OCI-LY3 (cell line): ENCODE measurements around the gene DLG1.
A peak's percentile ranks its signal among the peaks of the same experiment; 100 is the strongest.

Experiments used
- H2AFZ ChIP-seq: fragments of 200-600, 300-600 bp; shearing (Covaris generic); 2 replicates; pipeline ENCODE4 v1.6.0; 2014; ENCODE audit warnings: antibody characterized with exemption, low read depth, low read length
- H3K27ac ChIP-seq: fragments of 200-600, 300-600 bp; sonication (generic); 2 replicates; pipeline ENCODE4 v1.5.1; 2014; ENCODE audit warnings: mild to moderate bottlenecking, low read length, moderate library complexity, mixed read lengths
- H3K27me3 ChIP-seq: fragments of 200-600, 300-600 bp; sonication (generic); 2 replicates; pipeline ENCODE4 v1.6.1; 2014; ENCODE audit warnings: low read depth, low read length, mixed read lengths
- H3K36me3 ChIP-seq: fragments of 200-600, 300-600 bp; sonication (generic); replicated peaks from 2 replicates; pipeline ENCODE3; 2014; ENCODE audit warnings: low read depth, low read length, mixed read lengths
- H3K4me1 ChIP-seq: fragments of 300-600, 200-600 bp; sonication (generic); 2 replicates; pipeline ENCODE4 v1.6.1; 2014; ENCODE audit warnings: low read length, mixed read lengths
- H3K4me2 ChIP-seq: fragments of 200-600, 300-600 bp; sonication (generic); 2 replicates; pipeline ENCODE4 v1.6.1; 2014; ENCODE audit warnings: low read length, mixed read lengths
- H3K4me3 ChIP-seq: fragments of 300-600, 200-600 bp; sonication (generic); 2 replicates; pipeline ENCODE4 v1.5.1; 2014; ENCODE audit warnings: antibody characterized with exemption, mild to moderate bottlenecking, low read length, moderate library complexity
- H3K79me2 ChIP-seq: fragments of 300-600, 200-600 bp; shearing (Covaris generic); 2 replicates; pipeline ENCODE4 v1.6.1; 2014; ENCODE audit warnings: mild to moderate bottlenecking, low read length, mixed read lengths
- H3K9ac ChIP-seq: fragments of 300-600, 200-600 bp; shearing (Covaris generic); 2 replicates; pipeline ENCODE4 v1.6.0; 2014; ENCODE audit warnings: mild to moderate bottlenecking, low read length, moderate library complexity
- H3K9me3 ChIP-seq: fragments of 200-600, 300-600 bp; shearing (Covaris generic); 2 replicates; pipeline ENCODE4 v1.6.1; 2014; ENCODE audit warnings: low read length, mixed read lengths; ENCODE audit not compliant: insufficient read depth
- H4K20me1 ChIP-seq: fragments of 200-600, 300-600 bp; sonication (generic); 2 replicates; pipeline ENCODE4 v1.6.1; 2016; ENCODE audit warnings: low read length, mixed read lengths; ENCODE audit not compliant: insufficient read depth
- CTCF ChIP-seq: fragments of 200-600, 300-600 bp; sonication (generic); IDR thresholded peaks from 2 replicates; pipeline ENCODE4 v1.5.1; 2014; ENCODE audit warnings: antibody characterized with exemption, low read length, low read depth
- EZH2phosphoT487 ChIP-seq: fragments of 200-600 bp; shearing (Covaris generic); IDR thresholded peaks from 2 replicates; pipeline ENCODE4 v1.6.1; 2018; ENCODE audit warnings: antibody characterized with exemption, mixed run types, low read depth

Gene DLG1

GRCh38 chr3:197189623-197190022 lies 108.8 kb downstream of the DLG1 start:
- Histone ChIP-seq H3K79me2 (peaks cover 13% of the 10 kb centered on the region), H3K4me2 (peak overlapping the region; percentile 23), H3K27me3 (no peaks in the 10 kb centered on the region), H3K36me3 (no peaks in the 10 kb centered on the region), H3K9me3 (no peaks in the 10 kb centered on the region), H4K20me1 (no peaks in the 10 kb centered on the region), H3K27ac (no peak overlapping the region), H3K9ac (no peak overlapping the region), H3K4me1 (peaks cover 20% of the 10 kb centered on the region), H3K4me3 (no peak overlapping the region), H2AFZ (no peak overlapping the region)
- TF ChIP-seq CTCF (no peak), EZH2phosphoT487 (no peak)

GRCh38 chr3:197188963-197189362 lies 109.4 kb downstream of the DLG1 start:
- Histone ChIP-seq H3K4me2 (peak overlapping the region; percentile 23), H3K27me3 (no peaks in the 10 kb centered on the region), H2AFZ (no peak overlapping the region), H3K9me3 (no peaks in the 10 kb centered on the region), H3K9ac (peak overlapping the region; percentile 20; the same call in 1 of the 2 replicates), H3K4me3 (no peak overlapping the region), H3K4me1 (peaks cover 20% of the 10 kb centered on the region), H4K20me1 (no peaks in the 10 kb centered on the region), H3K27ac (no peak overlapping the region), H3K36me3 (no peaks in the 10 kb centered on the region), H3K79me2 (peaks cover 13% of the 10 kb centered on the region)
- TF ChIP-seq EZH2phosphoT487, result no peak
- no peak for TF ChIP-seq CTCF

- no peaks in the 10 kb centered on the region for H3K27me3 ChIP-seq
- H3K36me3 ChIP-seq, result no peaks in the 10 kb centered on the region
- no peak overlapping the region for H3K4me2 ChIP-seq
- H3K4me3 ChIP-seq, result no peak overlapping the region
- peak; percentile 93 for TF ChIP-seq CTCF
- no peak for TF ChIP-seq EZH2phosphoT487
- no peaks in the 10 kb centered on the region for H4K20me1 ChIP-seq
- no peaks in the 10 kb centered on the region for H3K9me3 ChIP-seq
- H3K79me2 ChIP-seq, result peaks cover 13% of the 10 kb centered on the region
- H3K27ac ChIP-seq, result no peak overlapping the region
- H2AFZ ChIP-seq, result no peak overlapping the region
- no peak overlapping the region for H3K9ac ChIP-seq
- H3K4me1 ChIP-seq, result peaks cover 20% of the 10 kb centered on the region
These were observed 111.4 kb downstream of the DLG1 start for GRCh38 chr3:197186887-197187588.

GRCh38 chr3:197183582-197183981 lies 114.8 kb downstream of the DLG1 start:
- Histone ChIP-seq H2AFZ (no peak overlapping the region), H3K79me2 (peaks cover 13% of the 10 kb centered on the region), H3K4me2 (no peak overlapping the region), H4K20me1 (no peaks in the 10 kb centered on the region), H3K9ac (no peak overlapping the region), H3K27ac (no peak overlapping the region), H3K9me3 (no peaks in the 10 kb centered on the region), H3K4me3 (no peak overlapping the region), H3K4me1 (peaks cover 4% of the 10 kb centered on the region), H3K36me3 (no peaks in the 10 kb centered on the region), H3K27me3 (no peaks in the 10 kb centered on the region)
- no peak for TF ChIP-seq EZH2phosphoT487
- no peak for TF ChIP-seq CTCF
